ENCODE measurements around the gene NAV2.

NAV2 gene

GRCh38 chr11:19747634-19748033, 35.0 kb downstream of the NAV2 start:
- DNase-seq = no peak

DNA sequence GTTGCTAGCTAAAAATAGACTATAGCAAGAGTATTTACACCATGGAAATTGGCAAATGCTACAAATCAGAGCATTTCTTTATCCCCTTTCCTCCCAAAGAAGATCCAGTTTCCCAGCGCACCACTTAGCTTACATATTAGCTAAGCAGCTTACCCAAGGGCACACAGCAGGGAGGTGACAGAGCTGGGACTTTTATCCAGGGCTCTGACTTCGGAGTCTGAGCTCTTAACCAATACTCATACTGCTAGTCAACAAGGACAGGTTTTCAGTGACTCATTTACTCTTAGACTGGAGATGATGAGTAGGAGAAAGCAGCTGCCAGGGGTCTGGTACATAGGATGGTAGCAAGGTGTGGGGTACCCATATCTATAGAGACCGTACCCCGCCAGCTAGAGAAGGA, 38.4 kb downstream of the NAV2 start:
- DNase-seq = no peak

DNA sequence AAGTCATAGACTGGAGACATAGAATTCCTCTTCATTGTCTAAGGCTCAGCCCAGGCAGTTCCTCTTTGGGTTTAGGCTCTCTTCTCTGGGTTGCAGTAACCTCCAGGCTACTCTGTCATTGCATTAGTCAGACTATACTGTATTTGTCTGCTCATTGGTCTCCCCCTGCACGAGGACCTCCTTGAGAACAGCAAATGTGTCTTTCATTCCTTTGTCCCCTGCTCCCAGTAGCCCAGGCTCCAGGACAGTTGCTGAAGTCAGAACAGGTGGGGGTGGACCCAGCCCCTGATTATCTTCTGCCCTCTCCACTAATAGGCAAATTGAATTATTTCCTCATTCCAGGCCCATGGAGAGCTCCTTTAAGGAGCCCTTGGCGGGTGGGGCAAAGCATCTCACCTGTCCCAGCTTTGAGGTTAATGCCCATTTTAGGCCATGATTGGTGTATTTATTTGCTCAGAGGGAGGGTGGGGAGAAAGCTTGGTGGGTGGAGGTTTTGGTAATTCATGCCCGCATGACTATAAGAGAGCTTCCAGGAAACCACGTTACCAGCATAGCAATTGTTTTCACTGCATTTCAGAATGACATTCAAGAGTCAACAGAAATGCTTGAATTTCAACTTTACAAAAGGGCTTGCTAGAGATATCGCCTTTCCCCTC, 40.9 kb downstream of the NAV2 start:
- no peak for DNase-seq

- DNase-seq = no peak
These were observed 44.2 kb downstream of the NAV2 start for GRCh38 chr11:19756675-19757475.

DNA sequence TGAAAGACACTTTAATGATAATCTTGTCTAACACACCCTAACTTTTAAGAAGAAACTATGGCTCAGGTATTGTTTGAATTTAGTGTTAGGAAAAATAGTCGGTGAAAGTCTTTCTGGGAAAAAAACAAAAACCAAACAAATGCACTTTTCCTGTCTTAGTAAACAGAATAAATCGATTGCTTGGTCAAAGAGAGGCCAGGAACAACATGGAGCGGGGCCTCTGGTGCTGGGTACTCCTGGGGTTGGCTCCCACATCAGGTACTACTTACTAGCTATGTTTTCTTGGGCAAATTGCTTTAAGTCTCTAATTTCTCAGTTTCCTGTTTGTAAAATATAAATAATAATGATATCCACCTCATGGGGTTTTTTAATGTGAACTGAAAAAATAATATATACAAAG, 46.8 kb downstream of the NAV2 start:
- DNase-seq = no peak

DNA sequence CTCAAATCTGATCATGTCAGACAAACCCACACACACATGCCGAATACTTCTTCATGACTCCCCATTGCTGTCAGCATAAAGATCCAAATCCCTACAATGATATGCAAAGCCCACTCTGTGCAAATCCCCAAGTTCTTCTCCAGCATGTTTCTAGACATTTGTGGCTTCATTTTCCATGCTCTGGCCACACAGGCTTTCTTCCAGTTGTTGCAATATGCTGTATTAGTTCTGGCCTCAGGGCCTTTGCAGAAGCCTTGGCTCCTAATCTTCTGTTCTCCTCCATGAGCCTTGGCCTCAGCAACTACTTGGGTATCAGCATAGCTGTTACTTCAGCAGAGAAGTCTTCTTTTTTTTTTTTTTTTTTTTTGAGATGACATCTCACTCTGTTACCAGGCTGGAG, 49.6 kb downstream of the NAV2 start:
- DNase-seq = no peak

GRCh38 chr11:19763330-19763729, 50.7 kb downstream of the NAV2 start:
- DNase-seq = no peak

GRCh38 chr11:19766206-19766605, 53.6 kb downstream of the NAV2 start:
- no peak for DNase-seq

DNA sequence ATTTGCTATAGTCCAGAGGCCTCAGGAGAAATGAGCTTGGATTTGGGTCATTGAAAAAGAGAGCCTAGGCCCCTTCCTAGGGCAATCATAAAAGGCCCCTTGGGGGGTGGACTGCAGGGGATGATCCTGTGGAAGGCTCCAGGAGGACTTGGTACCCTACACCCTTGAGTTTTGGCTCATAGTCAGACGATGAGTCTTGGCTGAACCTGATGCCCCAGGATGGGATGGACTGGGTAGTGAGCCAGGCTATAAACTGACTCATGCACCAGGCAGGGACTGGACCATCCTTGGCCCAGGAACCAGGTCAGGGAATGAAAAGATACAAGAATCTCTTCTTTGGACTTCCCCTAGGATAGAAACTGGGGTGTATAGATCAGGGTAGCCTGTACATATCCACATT, 54.2 kb downstream of the NAV2 start:
- DNase-seq = no peak

GRCh38 chr11:19767627-19768151, 55.1 kb downstream of the NAV2 start:
- DNase-seq = no peak

- no peak for DNase-seq
These were observed 55.6 kb downstream of the NAV2 start for GRCh38 chr11:19768197-19768596.

DNA sequence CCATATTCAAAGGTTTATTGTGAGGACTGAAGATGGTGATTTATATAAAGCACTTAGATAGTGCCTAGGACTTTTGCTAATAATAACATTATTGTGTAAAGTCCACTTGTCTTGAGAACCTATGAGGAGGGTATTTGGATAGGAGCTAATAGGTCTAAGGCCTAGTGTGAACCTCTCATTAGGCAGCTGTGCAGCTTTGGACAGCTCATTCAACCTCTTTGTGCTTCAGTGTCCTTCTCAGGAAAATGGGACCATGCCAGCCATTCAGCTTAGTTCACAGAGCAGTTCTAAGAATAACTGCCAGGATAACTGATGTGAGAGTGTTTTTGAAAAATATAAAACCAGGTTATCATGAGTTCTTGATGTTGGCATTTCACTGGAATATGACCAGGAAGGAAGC, 56.2 kb downstream of the NAV2 start:
- DNase-seq = no peak

DNA sequence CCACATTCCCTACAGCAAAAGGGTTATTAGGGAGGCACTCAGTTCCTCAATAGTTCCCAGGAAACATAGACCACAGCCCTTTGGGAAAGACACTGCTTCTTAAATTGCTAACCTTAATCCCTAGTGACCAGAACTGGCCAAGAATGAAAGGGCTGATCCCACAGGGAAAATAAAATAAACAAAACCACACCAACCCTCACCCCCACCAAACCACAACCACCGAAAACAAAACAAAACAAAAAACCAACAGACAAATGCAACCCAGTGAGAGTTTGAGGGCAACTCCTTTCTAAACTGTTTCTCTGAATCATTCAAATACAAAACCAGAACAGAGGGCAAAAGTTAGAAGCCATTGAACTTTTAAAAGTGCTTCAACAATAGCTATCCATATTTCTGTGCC, 57.2 kb downstream of the NAV2 start:
- DNase-seq = no peak

GRCh38 chr11:19770277-19770676, 57.6 kb downstream of the NAV2 start:
- DNase-seq = no peak

DNA sequence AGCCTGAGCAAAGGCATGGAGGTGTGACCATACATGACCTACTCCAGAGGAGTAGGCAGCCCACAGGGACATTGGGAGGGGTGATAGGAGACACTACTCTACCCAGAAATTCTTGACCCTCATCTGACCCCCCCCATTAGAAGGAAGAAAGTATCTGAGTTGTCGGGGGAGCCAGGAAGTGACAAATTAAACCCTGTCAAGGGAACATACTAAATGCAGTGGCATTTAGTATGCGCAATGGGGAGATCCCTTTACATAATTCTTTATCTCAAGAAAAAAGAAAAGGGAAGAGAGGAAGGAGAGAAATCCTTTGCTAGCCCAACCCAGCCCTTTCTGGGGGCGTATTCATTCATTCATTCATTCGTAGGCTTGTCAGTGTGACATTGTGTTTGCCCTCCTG, 58.8 kb downstream of the NAV2 start:
- DNase-seq = no peak

GRCh38 chr11:19772480-19772879, 59.8 kb downstream of the NAV2 start:
- no peak for DNase-seq

DNA sequence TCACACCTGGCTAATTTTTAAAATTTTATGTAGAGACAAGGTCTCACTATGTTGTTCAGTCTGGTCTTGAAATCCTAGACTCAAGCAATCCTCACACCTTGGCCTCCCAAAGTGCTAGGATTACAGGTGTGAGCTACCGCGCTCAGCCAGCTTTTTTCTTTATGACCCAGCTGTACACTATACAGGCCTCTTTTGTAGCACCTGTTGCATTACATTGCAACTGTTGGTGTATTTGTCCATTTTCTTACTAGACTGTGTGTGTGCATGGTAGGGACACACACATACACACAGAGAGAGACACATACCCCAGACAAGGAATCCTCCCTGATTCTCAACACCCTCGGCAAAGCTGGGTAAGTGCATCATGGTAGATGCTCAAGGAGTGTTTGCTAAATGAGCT, 61.7 kb downstream of the NAV2 start:
- no peak for DNase-seq

DNA sequence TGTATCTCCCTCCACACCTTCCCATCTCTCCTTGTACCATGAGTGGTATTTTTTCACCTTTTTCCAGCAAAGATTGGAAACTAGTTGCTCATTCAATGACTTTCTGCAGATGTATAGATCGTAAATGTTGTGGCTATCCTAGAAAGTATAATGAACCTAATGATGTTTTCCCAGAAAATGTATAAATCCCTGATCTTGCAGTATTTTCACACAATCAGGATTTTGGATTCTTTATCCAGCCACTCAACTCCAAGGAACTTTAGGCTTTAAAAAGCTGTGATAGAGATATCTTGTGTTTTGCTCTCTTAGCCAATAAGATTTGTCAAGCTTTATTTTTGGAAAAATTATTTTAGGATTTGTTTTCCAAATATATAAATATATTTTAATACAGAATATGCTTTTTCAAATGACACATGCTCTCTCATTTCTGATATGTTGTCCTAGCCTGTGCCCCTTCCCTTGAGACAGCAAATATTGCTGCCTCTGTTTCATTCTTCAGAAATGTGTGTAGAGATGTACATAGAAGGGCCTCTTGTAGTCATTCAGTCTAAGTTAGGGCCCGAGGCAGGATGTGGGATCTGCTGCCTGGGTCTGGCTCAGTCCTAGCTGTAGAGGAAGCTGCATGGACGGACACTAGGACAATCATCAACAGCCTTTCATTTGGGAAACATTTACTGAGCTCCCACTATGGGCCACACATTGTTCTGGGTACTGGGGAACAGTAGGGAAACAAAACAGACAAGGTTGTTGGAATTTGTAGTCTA, 62.4 kb downstream of the NAV2 start:
- no peak for DNase-seq

- no peak for DNase-seq
These were observed 63.0 kb downstream of the NAV2 start for GRCh38 chr11:19775622-19776021.

GRCh38 chr11:19777039-19777376, 64.4 kb downstream of the NAV2 start:
- DNase-seq = no peak

- DNase-seq = no peak
These were observed 64.9 kb downstream of the NAV2 start for GRCh38 chr11:19777377-19778102.

DNA sequence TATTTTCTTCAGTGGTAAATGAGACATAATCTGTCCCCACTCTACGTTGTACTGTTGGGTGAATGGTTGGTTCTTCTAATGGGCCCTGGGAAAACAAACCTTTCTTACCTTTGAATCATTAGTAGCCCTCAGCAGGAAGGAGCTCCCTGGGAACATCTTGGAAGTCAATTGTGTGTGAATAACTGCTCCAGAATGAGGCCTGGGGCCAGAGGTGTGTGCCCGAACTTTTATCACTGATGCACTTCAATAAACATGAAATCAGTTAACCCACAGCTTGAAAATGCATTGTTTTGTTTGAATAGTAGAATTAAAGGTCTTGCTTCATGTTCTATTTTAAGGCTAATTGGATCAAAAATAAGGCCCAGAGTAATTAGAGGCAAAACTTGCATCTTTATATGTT, 67.1 kb downstream of the NAV2 start:
- no peak for DNase-seq

- DNase-seq = no peak
These were observed 68.7 kb downstream of the NAV2 start for GRCh38 chr11:19781351-19781750.

Measured in CD4-positive, alpha-beta T cell treated with Interleukin-12 subunit alpha and Interleukin-12 subunit beta, for 1 hour (primary cell).